Subcutaneous abdominal adipose tissue (tissue), 5 donors: ENCODE data around the gene TNFRSF14.

Experiments used
- H3K27ac ChIP-seq: one replicate; pipeline ENCODE4 v1.7.0; 2013; ENCODE audit warnings: low read depth, mild to moderate bottlenecking, inconsistent platforms, low read length, moderate library complexity
- H3K27me3 ChIP-seq, 5 donors: one replicate each; pipeline ENCODE4 v1.7.0; 2013; ENCODE audit warnings: low read length in 5 of 5, inconsistent platforms in 1 of 5; ENCODE audit not compliant: control insufficient read depth in 5 of 5, insufficient read depth in 4 of 5
- H3K36me3 ChIP-seq, 5 donors: one replicate each; pipeline ENCODE4 v1.7.0; 2013; ENCODE audit warnings: low read length in 5 of 5; ENCODE audit not compliant: control insufficient read depth in 5 of 5, insufficient read depth in 5 of 5
- H3K4me1 ChIP-seq, 5 donors: one replicate each; pipeline ENCODE4 v1.7.0; 2013; ENCODE audit warnings: low read length in 5 of 5, mild to moderate bottlenecking in 3 of 5, moderate library complexity in 1 of 5; ENCODE audit not compliant: control insufficient read depth in 5 of 5, insufficient read depth in 5 of 5
- H3K4me3 ChIP-seq, 5 donors: one replicate each; pipeline ENCODE4 v1.7.0; 2013; ENCODE audit warnings: low read length in 5 of 5, low read depth in 1 of 5
- H3K9ac ChIP-seq, 5 donors: one replicate each; pipeline ENCODE4 v1.7.0; 2013; ENCODE audit warnings: low read length in 5 of 5, mild to moderate bottlenecking in 4 of 5, moderate library complexity in 3 of 5
- H3K9me3 ChIP-seq, 5 donors: one replicate each; pipeline ENCODE4 v1.7.0; 2013; ENCODE audit warnings: low read length in 5 of 5; ENCODE audit not compliant: control insufficient read depth in 5 of 5
- donor health status: healthy.
- donor health status: healthy.
- donor health status: healthy.
- donor health status: healthy.
- donor health status: healthy.

Gene TNFRSF14

GRCh38 chr1:2596530-2597333 is 40.6 kb downstream of the TNFRSF14 start:
- H3K36me3 ChIP-seq = no peaks in the 10 kb centered on the region
- peaks cover 3 to 22% (median 19%) of the 10 kb centered on the region in 5 donors for H3K27me3 ChIP-seq
- no peak overlapping the region for H3K27ac ChIP-seq
- H3K4me3 ChIP-seq = no peak overlapping the region
- H3K9me3 ChIP-seq = peaks cover 0 to 12% (median 7%) of the 10 kb centered on the region in 5 donors
- H3K9ac ChIP-seq = no peak overlapping the region
- peaks cover 0 to 23% (median 18%) of the 10 kb centered on the region in 5 donors for H3K4me1 ChIP-seq

GRCh38 chr1:2597441-2598328 is 41.5 kb downstream of the TNFRSF14 start:
- no peak overlapping the region for H3K4me3 ChIP-seq
- H3K9ac ChIP-seq = no peak overlapping the region
- no peak overlapping the region for H3K27ac ChIP-seq
- no peaks in the 10 kb centered on the region for H3K36me3 ChIP-seq
- H3K4me1 ChIP-seq = peaks cover 0 to 19% (median 16%) of the 10 kb centered on the region in 5 donors
- H3K27me3 ChIP-seq = peaks cover 4 to 26% (median 24%) of the 10 kb centered on the region in 5 donors
- H3K9me3 ChIP-seq = peaks cover 0 to 12% (median 7%) of the 10 kb centered on the region in 5 donors

- H3K4me1 ChIP-seq = peaks cover 0 to 11% (median 9%) of the 10 kb centered on the region in 5 donors
- H3K36me3 ChIP-seq = no peaks in the 10 kb centered on the region
- H3K9ac ChIP-seq = no peak overlapping the region
- H3K4me3 ChIP-seq = no peak overlapping the region
- H3K9me3 ChIP-seq = peaks cover 0 to 12% (median 7%) of the 10 kb centered on the region in 5 donors
- no peak overlapping the region for H3K27ac ChIP-seq
- H3K27me3 ChIP-seq = peaks cover 11 to 30% (median 22%) of the 10 kb centered on the region in 5 donors
These were observed 42.3 kb downstream of the TNFRSF14 start for GRCh38 chr1:2598329-2598931.

- no peak overlapping the region for H3K27ac ChIP-seq
- H3K27me3 ChIP-seq = peaks cover 24 to 38% (median 28%) of the 10 kb centered on the region in 5 donors
- no peaks in the 10 kb centered on the region for H3K4me1 ChIP-seq
- H3K36me3 ChIP-seq = no peaks in the 10 kb centered on the region
- H3K9ac ChIP-seq = no peak overlapping the region
- H3K4me3 ChIP-seq = no peak overlapping the region
- peaks cover 0 to 12% (median 7%) of the 10 kb centered on the region in 5 donors for H3K9me3 ChIP-seq
These were observed 45.6 kb downstream of the TNFRSF14 start for GRCh38 chr1:2601721-2602303.

- no peak overlapping the region for H3K9ac ChIP-seq
- H3K36me3 ChIP-seq = no peaks in the 10 kb centered on the region
- H3K27ac ChIP-seq = no peak overlapping the region
- H3K4me1 ChIP-seq = peaks cover 0 to under 1% (median 0%) of the 10 kb centered on the region in 5 donors
- peaks cover 0 to 12% (median 7%) of the 10 kb centered on the region in 5 donors for H3K9me3 ChIP-seq
- no peak overlapping the region for H3K4me3 ChIP-seq
- H3K27me3 ChIP-seq = peaks cover 24 to 36% (median 27%) of the 10 kb centered on the region in 5 donors
These were observed 46.2 kb downstream of the TNFRSF14 start for GRCh38 chr1:2602311-2602835.

GRCh38 chr1:2602866-2603520 is 46.8 kb downstream of the TNFRSF14 start:
- Histone ChIP-seq H3K4me3 (no peak overlapping the region), H3K9ac (no peak overlapping the region), H3K9me3 (peaks cover 0 to 11% (median 7%) of the 10 kb centered on the region in 5 donors), H3K27me3 (peaks cover 29 to 37% (median 30%) of the 10 kb centered on the region in 5 donors), H3K27ac (no peak overlapping the region), H3K36me3 (no peaks in the 10 kb centered on the region), H3K4me1 (peaks cover 0 to 4% (median 0%) of the 10 kb centered on the region in 5 donors)

- Histone ChIP-seq H3K36me3 (no peaks in the 10 kb centered on the region), H3K27me3 (peaks cover 29 to 37% (median 33%) of the 10 kb centered on the region in 5 donors), H3K9me3 (peaks cover 0 to 4% (median 1%) of the 10 kb centered on the region in 5 donors), H3K9ac (no peak overlapping the region), H3K27ac (no peak overlapping the region), H3K4me3 (no peak overlapping the region), H3K4me1 (peaks cover 0 to 4% (median 0%) of the 10 kb centered on the region in 5 donors)
These were observed 47.5 kb downstream of the TNFRSF14 start for GRCh38 chr1:2603521-2604155.

- Histone ChIP-seq H3K36me3 (no peaks in the 10 kb centered on the region), H3K27me3 (peaks cover 29 to 38% (median 34%) of the 10 kb centered on the region in 5 donors), H3K27ac (no peak overlapping the region), H3K9ac (no peak overlapping the region), H3K4me3 (no peak overlapping the region), H3K9me3 (no peaks in the 10 kb centered on the region), H3K4me1 (peaks cover 0 to 4% (median 0%) of the 10 kb centered on the region in 5 donors)
These were observed 48.1 kb downstream of the TNFRSF14 start for GRCh38 chr1:2604156-2604843.
